ENCODE results near the gene KCNK16.
"Not testable (repeated sequence)": the region's sequence is repeated elsewhere in the genome, so short reads cannot be mapped to it uniquely, and the experiment has no call there.

Gene KCNK16

GRCh38 chr6:39309942-39310531 is 12.5 kb downstream of the KCNK16 start:
- DNase-seq (ENCODE audit: low read depth) = peak; percentile 42

GRCh38 chr6:39307462-39307861 is 15.0 kb downstream of the KCNK16 start:
- no peak for DNase-seq (ENCODE audit: low read depth)

DNA sequence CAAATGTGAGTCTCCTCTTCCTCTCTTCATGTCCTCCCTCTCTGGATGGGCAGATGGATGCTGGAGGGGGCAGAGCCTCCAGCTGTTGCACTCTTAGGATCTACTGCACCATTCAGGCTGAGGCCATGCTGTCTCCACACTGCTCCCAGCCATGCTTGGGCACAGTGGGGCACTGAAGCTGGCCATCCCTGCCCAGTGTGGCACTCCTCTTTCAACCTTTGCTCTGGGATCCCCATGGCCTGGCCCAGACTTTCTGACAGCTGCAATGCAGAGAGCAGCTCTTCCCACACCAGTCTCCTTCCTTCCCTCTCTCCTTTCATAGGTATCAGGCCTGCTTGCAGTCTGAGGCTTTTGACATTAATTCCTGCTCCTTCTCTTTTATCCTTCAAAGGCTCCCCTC is 17.6 kb downstream of the KCNK16 start:
- no peak for DNase-seq (ENCODE audit: low read depth)

- DNase-seq (ENCODE audit: low read depth) = no peak
These were observed 18.9 kb downstream of the KCNK16 start for GRCh38 chr6:39303425-39304153.

DNA sequence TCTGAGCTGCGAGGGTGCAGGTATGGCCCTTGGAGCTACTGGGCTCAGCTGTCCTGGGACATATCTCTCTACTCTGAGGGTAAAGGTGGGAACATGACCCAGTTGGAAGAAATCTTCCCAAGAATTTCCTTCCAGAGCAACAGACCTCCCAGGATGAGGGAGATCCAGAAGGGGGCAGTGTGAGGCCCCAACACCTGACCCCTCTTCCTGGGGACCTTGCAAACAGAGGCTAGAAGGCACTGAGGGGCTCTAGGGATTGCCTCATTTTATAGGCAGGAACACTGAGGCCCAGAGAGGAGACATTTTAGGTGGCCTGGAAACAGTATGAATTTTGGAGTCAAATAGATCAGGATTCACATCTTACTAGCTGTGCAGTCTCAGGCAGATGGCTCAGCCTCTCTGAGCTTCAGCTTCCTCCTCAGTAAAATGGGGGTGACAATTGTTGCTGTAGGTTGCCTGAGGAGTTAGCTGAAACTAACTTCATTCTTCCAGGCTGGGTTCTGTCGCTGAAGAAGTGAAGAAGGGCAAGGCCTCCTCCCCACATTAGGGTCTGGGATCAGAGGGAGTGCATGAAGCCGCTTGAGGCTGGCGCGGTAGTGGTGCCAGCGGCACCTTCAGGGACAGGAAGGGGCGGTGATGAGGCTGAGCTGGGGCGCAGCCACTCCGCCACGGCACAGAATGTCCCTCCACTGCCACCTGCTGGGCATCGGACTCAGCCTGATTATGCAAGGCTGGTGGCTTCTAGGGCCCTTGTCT is 19.7 kb downstream of the KCNK16 start:
- peak; percentile 27 for DNase-seq (ENCODE audit: low read depth)

- DNase-seq (ENCODE audit: low read depth) = no peak
These were observed 20.5 kb downstream of the KCNK16 start for GRCh38 chr6:39302011-39302410.

- DNase-seq (ENCODE audit: low read depth) = no peak
These were observed 20.9 kb downstream of the KCNK16 start for GRCh38 chr6:39301606-39302005.

- no peak for DNase-seq (ENCODE audit: low read depth)
These were observed 21.8 kb downstream of the KCNK16 start for GRCh38 chr6:39300739-39301138.

DNA sequence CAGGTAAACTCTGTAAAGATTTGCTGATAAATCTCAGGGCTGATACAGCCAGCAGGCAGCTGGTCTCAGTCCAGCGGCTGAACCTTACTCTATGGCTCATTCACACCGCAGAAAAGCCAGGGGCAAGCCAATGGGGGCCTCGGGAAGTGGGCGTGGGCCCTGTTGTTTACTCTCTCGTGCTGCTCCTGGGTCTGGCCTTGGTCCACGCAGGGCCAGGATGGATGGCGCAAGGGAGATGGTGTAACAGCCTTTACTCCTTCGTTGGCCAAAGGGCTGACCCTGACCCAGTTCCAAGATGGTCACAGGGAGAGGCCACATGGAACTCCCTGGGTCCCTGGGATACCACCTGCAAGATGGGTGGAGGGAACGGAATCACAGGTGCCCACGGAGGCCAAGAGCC is 24.4 kb downstream of the KCNK16 start:
- no peak for DNase-seq (ENCODE audit: low read depth)

DNA sequence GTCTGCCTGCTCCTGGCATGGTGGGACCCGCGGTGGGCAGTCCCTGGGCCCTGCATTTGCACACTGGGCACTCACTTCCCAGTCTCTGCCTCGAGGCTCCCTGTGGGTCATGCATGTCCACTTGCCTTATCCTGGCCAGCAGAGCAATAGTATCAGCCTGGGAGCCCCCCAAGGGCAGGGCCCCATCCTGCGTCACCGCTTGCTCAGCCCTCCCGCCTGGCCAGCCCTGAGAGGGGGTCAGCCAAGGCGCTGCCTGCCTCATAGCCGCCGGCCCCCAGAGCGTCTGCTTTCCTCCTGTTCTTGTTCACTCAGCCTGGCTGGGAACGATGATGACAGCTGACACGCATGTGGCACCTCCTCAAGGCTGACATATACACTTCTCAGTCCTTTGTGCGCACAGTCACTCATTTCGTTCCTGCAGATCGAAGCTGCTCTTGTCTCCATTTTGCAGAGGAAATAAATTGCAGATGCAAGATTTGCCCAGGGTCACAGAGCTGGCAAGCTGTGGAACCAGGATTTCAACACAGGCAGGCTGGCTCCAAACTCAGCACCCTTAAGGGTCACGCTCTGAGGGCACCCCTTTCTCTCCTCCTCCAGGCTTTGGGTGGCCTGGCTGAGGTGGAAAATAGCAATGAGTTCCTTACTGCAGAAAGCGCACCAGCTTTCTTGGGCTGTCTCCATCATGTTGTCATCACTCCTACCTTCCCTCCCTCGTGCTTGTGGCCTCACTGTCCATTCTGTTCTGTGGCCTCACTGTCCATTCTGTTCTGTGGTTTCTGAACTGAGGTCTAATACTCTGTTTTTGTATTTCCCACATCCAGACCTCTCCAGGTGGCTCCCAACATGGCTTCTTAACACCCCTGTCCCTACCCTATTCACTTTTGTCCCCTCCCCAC is 25.5 kb downstream of the KCNK16 start:
- DNase-seq (ENCODE audit: low read depth) = no peak

DNA sequence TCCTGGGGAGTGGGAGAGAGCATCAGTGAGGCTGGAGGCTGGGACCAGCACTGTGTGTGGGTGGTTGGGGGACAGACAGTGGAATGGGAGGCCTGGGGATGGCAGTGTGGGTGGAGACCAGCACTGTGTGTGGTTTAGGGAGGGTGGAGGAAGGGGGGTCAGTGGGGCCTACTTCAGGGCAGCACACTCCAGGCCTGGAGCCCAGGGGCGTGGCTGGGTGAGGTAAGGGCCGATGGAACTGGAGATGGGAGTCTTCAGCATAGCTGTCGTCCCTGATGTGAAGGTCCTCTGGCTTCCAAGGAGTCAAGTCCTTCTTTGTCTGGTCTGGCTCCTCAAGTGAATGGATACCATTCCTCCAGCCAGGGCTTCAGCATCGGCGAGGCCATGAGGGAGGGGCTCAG is 26.9 kb downstream of the KCNK16 start:
- DNase-seq (ENCODE audit: low read depth) = no peak

DNA sequence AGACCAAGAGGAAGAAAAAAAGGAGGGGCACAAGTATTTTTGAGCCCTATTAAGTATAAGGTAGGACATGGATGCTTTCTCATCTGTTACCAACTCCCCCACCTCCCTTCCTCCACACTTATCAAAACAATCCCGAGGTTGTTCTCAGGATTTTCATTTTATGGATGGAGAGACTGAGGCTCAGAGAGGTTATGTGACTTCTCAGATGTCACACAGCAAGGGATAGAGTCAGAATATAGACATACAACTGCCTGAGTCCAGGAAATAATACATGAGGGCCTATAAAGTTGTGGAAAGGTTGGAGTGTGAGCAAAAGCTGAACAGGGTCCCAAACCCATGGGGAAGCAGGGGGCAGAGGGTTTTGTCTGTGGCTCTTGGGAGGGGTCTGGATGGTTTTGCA is 27.6 kb downstream of the KCNK16 start:
- DNase-seq (ENCODE audit: low read depth) = no peak

GRCh38 chr6:39294133-39294532 is 28.4 kb downstream of the KCNK16 start:
- no peak for DNase-seq (ENCODE audit: low read depth)

DNA sequence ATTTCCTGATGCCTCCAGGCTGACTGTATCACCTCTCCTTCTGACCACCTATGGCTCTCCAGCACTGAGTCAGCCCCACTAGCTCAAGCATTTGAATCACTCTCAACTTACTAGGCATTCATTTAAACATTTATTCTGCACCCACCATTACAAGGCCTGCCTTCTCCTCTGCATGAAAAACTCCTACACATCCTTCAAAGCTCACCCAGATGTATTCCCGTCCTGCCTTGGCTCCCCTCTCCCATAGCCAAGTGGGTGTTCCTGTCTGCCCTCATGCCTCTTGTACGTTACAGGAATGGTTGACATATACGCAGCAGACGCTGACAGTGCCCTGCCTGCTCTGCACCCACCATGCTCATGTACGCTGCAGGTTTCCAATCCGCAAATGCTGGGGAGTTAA is 29.9 kb downstream of the KCNK16 start:
- no peak for DNase-seq (ENCODE audit: low read depth)

DNA sequence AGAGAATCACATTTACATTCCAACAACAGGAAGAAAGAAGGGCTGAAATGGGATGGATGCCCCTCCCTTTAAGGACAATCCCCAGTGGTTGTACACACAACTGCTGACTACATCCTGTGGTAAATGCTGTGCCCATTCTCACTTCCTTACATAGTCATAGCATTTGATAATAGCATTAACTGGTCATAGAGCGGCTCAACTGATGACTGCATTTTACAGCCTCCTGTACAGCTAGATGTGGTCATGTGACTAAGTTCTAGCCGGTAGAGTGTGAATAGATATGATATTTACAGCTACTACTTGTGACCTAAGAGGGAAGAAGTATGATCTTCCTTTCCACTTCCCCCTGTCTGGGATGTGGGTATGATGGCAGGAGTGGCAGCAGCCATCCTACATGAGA is 33.0 kb downstream of the KCNK16 start:
- no peak for DNase-seq (ENCODE audit: low read depth)

DNA sequence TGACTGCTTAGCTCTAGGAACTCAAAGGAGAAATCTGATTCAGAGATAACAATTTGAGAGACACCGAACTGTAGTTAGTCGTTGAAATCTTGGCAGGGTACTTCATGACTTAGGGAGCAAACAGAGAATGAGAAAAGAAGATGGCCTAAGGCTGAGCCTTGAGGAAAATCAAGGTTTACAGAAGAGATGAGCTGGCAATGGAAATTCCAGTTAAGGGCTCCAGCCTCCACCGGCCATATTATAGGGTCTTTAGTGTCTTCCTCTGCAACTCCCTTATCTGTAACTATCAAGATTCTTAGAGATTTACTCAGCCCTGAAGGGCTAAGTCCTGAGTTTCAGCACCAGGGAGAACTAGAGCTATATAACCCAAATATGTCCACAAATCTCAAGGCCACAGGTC is 34.9 kb downstream of the KCNK16 start:
- no peak for DNase-seq (ENCODE audit: low read depth)

DNA sequence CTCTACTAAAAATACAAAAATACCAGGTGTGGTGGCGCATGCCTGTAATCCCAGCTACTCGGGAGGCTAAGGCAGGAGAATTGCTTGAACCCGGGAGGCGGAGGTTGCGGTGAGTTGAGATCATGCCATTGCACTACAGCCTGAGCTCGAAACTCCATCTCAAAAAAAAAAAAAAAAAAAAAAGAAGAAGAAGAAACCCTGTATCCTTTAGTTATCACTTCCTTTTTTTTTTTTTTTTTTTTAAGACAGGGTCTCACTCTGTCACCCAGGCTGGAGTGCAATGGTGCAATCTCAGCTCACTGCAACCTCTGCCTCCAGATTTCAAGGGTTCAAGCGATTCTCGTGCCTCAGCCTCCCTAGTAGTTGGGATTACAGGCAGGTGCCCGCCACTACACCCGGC is 35.9 kb downstream of the KCNK16 start:
- not testable (repeated sequence) for DNase-seq (ENCODE audit: low read depth)

DNA sequence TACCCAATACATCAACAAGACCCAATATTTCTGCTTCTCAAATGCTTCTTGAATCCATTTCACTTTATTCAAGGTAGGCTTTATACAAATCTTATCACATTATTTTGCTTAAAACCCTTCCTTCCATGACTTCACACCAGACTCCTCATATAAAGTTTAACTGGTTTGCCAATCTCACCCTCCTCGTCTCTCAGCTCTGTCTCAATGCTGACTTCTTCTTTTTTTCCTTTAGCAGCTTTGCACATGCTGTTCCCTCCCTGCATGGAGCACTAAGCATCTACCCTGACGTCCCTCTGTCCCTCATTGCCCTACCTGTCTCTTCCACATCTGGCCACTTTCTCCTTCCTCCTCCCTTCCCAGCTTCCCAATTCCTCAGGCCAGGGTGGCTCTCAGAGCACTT is 39.7 kb downstream of the KCNK16 start:
- DNase-seq (ENCODE audit: low read depth) = no peak

DNA sequence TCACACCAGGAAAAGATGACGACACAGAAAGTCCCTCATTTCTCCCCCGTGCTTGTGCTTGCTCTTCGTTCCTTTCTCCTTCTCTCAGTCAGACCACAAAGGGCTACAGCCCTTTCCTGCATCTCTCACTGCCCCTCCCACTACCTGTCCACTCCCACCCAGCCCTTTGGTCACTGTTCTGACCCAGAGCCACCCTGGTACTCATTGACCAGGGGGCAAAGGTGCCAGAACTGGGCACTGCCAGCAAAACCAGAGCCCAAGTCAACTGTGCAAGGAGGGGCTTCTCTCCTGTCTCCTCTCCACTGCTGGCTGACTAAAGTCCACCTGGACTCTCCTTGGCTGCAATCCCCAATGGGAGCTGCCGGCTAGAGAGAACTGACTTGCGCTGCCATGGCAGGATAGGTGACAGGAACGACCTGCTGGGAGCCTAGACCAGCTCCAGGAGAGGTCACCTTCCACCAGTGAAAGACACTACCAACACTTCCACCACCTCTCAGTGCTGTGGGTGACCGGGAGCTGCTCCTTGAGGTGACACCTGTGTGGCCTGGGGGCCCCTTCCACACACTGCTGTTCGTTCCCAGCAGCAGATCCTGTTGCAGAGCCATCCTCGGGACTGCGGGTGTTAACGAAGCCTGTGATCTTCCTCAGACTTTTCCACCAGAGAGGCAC is 41.1 kb downstream of the KCNK16 start:
- DNase-seq (ENCODE audit: low read depth) = no peak

- DNase-seq (ENCODE audit: low read depth) = no peak
These were observed 42.2 kb downstream of the KCNK16 start for GRCh38 chr6:39280247-39280731.

DNA sequence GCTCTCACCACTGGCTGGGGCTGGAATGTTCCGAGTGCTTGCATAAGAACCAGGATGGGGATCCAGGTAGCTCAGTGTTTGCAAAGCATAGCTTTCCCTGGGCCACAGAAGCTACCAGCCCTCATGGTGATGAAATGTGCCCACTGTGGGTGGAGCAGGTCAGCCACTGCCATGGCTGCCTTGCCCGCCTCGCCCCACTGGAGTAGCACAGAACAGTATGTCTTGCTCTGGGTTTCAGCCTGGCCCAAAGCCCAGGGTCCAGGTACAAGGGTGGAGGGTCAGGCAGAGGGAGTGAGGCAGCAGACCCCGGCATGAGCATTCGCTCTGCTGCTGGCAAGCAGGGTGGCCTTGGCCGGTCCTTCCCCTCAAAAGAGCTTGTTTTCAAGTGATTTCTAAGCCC is 43.0 kb downstream of the KCNK16 start:
- no peak for DNase-seq (ENCODE audit: low read depth)

Measured in GM04504 (cell line).